Measurements from ENCODE around the gene FILIP1L. TPM values are rescaled to one million over a fixed set of nuclear protein-coding genes. Genes with fewer than 3 reads are reported as not detected.

The FILIP1L gene
- total RNA-seq, 1 donor from 2014 or later, result 1.5 TPM

GRCh38 chr3:99863002-99863401 is 251.3 kb downstream of the FILIP1L start:
- H3K9me3 Mint-ChIP-seq, result no peaks in the 10 kb centered on the region
- no peak overlapping the region for H3K4me3 Mint-ChIP-seq
- intact Hi-C loops (cut with micrococcal nuclease), result no loop called here
- H3K27ac Mint-ChIP-seq, result peak overlapping the region; percentile 1
- H3K4me1 Mint-ChIP-seq, result peaks cover 9% of the 10 kb centered on the region
- ChIA-PET POLR2A (no interaction called here), CTCF (no interaction called here)
- H3K27me3 Mint-ChIP-seq, result no peaks in the 10 kb centered on the region
- no peak for TF ChIP-seq CTCF (IDR thresholded peaks at IDR 0.05)
- peaks cover 5% of the 10 kb centered on the region for H3K36me3 Mint-ChIP-seq (ENCODE audit: low read depth)
- no peak for DNase-seq
- no peak for ATAC-seq (ENCODE audit: low read depth)

- no peak for ATAC-seq (ENCODE audit: low read depth)
- H3K36me3 Mint-ChIP-seq (ENCODE audit: low read depth), result peaks cover 5% of the 10 kb centered on the region
- no peak for TF ChIP-seq CTCF (IDR thresholded peaks at IDR 0.05)
- no peak overlapping the region for H3K27ac Mint-ChIP-seq
- POLR2A ChIA-PET, result no interaction called here
- no peaks in the 10 kb centered on the region for H3K27me3 Mint-ChIP-seq
- intact Hi-C loops (cut with micrococcal nuclease), result no loop called here
- DNase-seq, result no peak
- H3K4me3 Mint-ChIP-seq, result no peak overlapping the region
- H3K4me1 Mint-ChIP-seq, result peaks cover 3% of the 10 kb centered on the region
- H3K9me3 Mint-ChIP-seq, result no peaks in the 10 kb centered on the region
- CTCF ChIA-PET, result no interaction called here
Measured at GRCh38 chr3:99862208-99862607, 252.1 kb downstream of the FILIP1L start.

GRCh38 chr3:99861216-99861615 is 253.1 kb downstream of the FILIP1L start:
- ChIA-PET CTCF (no interaction called here), POLR2A (no interaction called here)
- H3K27ac Mint-ChIP-seq, result no peak overlapping the region
- intact Hi-C loops (cut with micrococcal nuclease), result no loop called here
- ATAC-seq (ENCODE audit: low read depth), result no peak
- no peaks in the 10 kb centered on the region for H3K27me3 Mint-ChIP-seq
- no peak for DNase-seq
- TF ChIP-seq CTCF (IDR thresholded peaks at IDR 0.05), result no peak
- H3K36me3 Mint-ChIP-seq (ENCODE audit: low read depth), result peaks cover 5% of the 10 kb centered on the region
- H3K9me3 Mint-ChIP-seq, result no peaks in the 10 kb centered on the region
- peaks cover 3% of the 10 kb centered on the region for H3K4me1 Mint-ChIP-seq
- H3K4me3 Mint-ChIP-seq, result no peak overlapping the region

- Mint-ChIP-seq H3K27me3 (no peaks in the 10 kb centered on the region), H3K36me3 (ENCODE audit: low read depth) (peaks cover 5% of the 10 kb centered on the region), H3K4me3 (no peak overlapping the region), H3K27ac (no peak overlapping the region), H3K4me1 (peaks cover 2% of the 10 kb centered on the region), H3K9me3 (no peaks in the 10 kb centered on the region)
- ChIA-PET CTCF (no interaction called here), POLR2A (no interaction called here)
- TF ChIP-seq CTCF (IDR thresholded peaks at IDR 0.05), result no peak
- no peak for ATAC-seq (ENCODE audit: low read depth)
- intact Hi-C loops (cut with micrococcal nuclease), result no loop called here
- no peak for DNase-seq
Measured at GRCh38 chr3:99859825-99860224, 254.5 kb downstream of the FILIP1L start.

GRCh38 chr3:99858469-99858868 is 255.8 kb downstream of the FILIP1L start:
- Mint-ChIP-seq H3K4me3 (no peak overlapping the region), H3K4me1 (peaks cover 2% of the 10 kb centered on the region), H3K27me3 (no peaks in the 10 kb centered on the region), H3K36me3 (ENCODE audit: low read depth) (peaks cover 5% of the 10 kb centered on the region), H3K9me3 (no peaks in the 10 kb centered on the region), H3K27ac (no peak overlapping the region)
- TF ChIP-seq CTCF (IDR thresholded peaks at IDR 0.05), result no peak
- no peak for DNase-seq
- intact Hi-C loops (cut with micrococcal nuclease), result no loop called here
- POLR2A ChIA-PET, result no interaction called here
- CTCF ChIA-PET, result no interaction called here
- no peak for ATAC-seq (ENCODE audit: low read depth)
